Sigmoid colon (tissue), 4 donors: Measurements from ENCODE around the gene WNT6.

Experiments
- CTCF ChIP-seq, 4 experiments: fragments of 450-650 bp in 3 of 4; fragments of 200-600 bp in 1 of 4; IDR thresholded peaks; one replicate each; pipeline ENCODE4 v1.5.1; 2016 to 2019; ENCODE audit warnings: antibody characterized with exemption in 4 of 4, mild to moderate bottlenecking in 3 of 4, moderate library complexity in 2 of 4
- EP300 ChIP-seq, 4 donors: sonication (generic); formaldehyde crosslinking; IDR thresholded peaks; one replicate each; pipeline ENCODE4 v1.6.1; 2017; ENCODE audit warnings: antibody characterized with exemption in 4 of 4
- POLR2A ChIP-seq, 2 donors: fragments of 450-650 bp; IDR thresholded peaks; one replicate each; pipeline ENCODE4 v1.6.1; 2016; ENCODE audit warnings: antibody characterized with exemption in 2 of 2, mild to moderate bottlenecking in 2 of 2, moderate library complexity in 2 of 2
- POLR2AphosphoS5 ChIP-seq, 4 donors: sonication (generic); formaldehyde crosslinking; IDR thresholded peaks; one replicate each; pipeline ENCODE4 v1.6.1; 2017; ENCODE audit warnings: antibody characterized with exemption in 4 of 4

GRCh38 chr2:218876562-218877219 lies 17.1 kb downstream of the WNT6 start:
- TF ChIP-seq CTCF (IDR thresholded peaks at IDR 0.05) = peak; percentile 81 to 92 (median 88)
- TF ChIP-seq POLR2A (IDR thresholded peaks at IDR 0.05) = no peak
- no peak for TF ChIP-seq POLR2AphosphoS5 (IDR thresholded peaks at IDR 0.05)
- no peak for TF ChIP-seq EP300 (IDR thresholded peaks at IDR 0.05)
